Memory B cell (primary cell): ENCODE data around the gene PDE4D.

Experiments
- ATAC-seq: fragments of 150-1000 bp; cut with Tn5 transposase; 2 replicates; pipeline ENCODE4 v1.10.0; 2021; ENCODE audit warnings: low read depth, mild to moderate bottlenecking, moderate library complexity
- DNase-seq, 2 donors: peaks; one replicate each; pipeline ENCODE4 v3.0.0; 2022; ENCODE audit warnings: low spot score in 2 of 2
- H3K27ac Mint-ChIP-seq: one replicate; pipeline ENCODE4 v1.8.0; 2022; ENCODE audit warnings: mild to moderate bottlenecking, moderate library complexity, mixed read lengths
- H3K27me3 Mint-ChIP-seq: one replicate; pipeline ENCODE4 v1.8.0; 2022; ENCODE audit warnings: mixed read lengths
- H3K36me3 Mint-ChIP-seq: one replicate; pipeline ENCODE4 v1.8.0; 2022; ENCODE audit warnings: mild to moderate bottlenecking, mixed read lengths
- H3K4me1 Mint-ChIP-seq: one replicate; pipeline ENCODE4 v1.8.0; 2022; ENCODE audit warnings: mixed read lengths
- H3K4me3 Mint-ChIP-seq: one replicate; pipeline ENCODE4 v1.8.0; 2022; ENCODE audit warnings: mild to moderate bottlenecking, moderate library complexity, mixed read lengths
- H3K9me3 Mint-ChIP-seq: one replicate; pipeline ENCODE4 v1.8.0; 2022; ENCODE audit warnings: mixed read lengths

Gene PDE4D

DNA sequence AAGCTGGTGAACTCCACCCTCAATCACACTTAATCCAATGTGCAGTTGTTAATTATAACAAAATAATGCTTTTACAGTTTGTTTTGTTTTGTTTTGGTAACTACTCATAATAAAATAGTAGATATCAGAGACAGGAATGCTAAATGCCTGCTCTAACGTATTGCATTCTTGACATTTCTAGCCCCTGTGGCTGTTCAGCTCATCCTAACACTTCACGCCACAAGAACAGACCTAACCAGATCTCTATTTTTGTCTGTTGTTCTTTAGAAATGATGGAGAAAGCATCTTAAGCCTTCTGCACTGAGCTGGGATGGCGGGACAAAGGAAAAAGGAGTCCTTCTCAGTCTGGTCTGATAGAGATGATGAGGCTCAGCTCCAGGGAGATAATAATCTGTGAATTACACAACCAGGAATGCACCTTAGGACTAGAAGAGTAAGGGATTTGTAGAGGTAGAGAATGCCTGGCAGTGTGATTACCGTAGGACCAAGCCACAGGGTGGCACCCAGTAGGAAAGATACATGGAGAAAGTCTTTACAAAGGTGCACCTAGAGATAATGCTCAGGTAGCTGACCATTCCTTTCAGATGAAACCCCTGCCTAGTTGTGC, 628.8 kb downstream of the PDE4D start:
- H3K4me3 Mint-ChIP-seq, result no peak overlapping the region
- ATAC-seq (no peak), DNase-seq (no peak)
- H3K27ac Mint-ChIP-seq, result no peak overlapping the region
- H3K27me3 Mint-ChIP-seq, result peaks cover 1% of the 10 kb centered on the region
- peaks cover 3% of the 10 kb centered on the region for H3K4me1 Mint-ChIP-seq
- no peaks in the 10 kb centered on the region for H3K36me3 Mint-ChIP-seq
- no peaks in the 10 kb centered on the region for H3K9me3 Mint-ChIP-seq

- H3K4me1 Mint-ChIP-seq, result peaks cover 3% of the 10 kb centered on the region
- H3K27me3 Mint-ChIP-seq, result peaks cover 1% of the 10 kb centered on the region
- no peak overlapping the region for H3K27ac Mint-ChIP-seq
- H3K36me3 Mint-ChIP-seq, result no peaks in the 10 kb centered on the region
- H3K9me3 Mint-ChIP-seq, result no peaks in the 10 kb centered on the region
- ATAC-seq, result no peak
- no peak for DNase-seq
- no peak overlapping the region for H3K4me3 Mint-ChIP-seq
Observed at GRCh38 chr5:59264013-59264412, 629.5 kb downstream of the PDE4D start.

- Mint-ChIP-seq H3K9me3 (no peaks in the 10 kb centered on the region), H3K4me3 (no peak overlapping the region), H3K36me3 (no peaks in the 10 kb centered on the region), H3K4me1 (peaks cover 6% of the 10 kb centered on the region), H3K27ac (no peak overlapping the region), H3K27me3 (peaks cover 1% of the 10 kb centered on the region)
- ATAC-seq (no peak), DNase-seq (no peak)
Observed at GRCh38 chr5:59261969-59262368, 631.6 kb downstream of the PDE4D start.

DNA sequence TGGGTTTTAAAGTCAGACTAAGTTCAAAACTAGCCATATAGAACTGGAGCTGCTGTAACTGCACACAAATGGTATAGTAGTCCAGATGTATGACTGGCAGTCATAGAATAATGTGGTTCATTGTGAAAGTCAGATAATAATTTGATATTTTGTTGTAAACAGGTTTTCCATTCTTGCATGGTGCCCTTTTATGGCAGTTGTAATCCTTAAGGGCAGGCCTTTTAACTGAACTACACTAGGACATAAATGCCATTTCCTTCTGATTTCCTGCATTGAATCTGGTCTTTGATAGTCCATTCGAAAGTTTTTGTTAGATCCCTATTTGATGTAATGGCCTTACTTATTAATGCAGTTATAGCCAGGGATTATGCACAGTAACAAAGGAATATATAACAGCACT, 632.6 kb downstream of the PDE4D start:
- H3K4me1 Mint-ChIP-seq, result peaks cover 9% of the 10 kb centered on the region
- H3K27me3 Mint-ChIP-seq, result peaks cover 1% of the 10 kb centered on the region
- no peak for DNase-seq
- no peak overlapping the region for H3K27ac Mint-ChIP-seq
- H3K4me3 Mint-ChIP-seq, result no peak overlapping the region
- H3K36me3 Mint-ChIP-seq, result no peaks in the 10 kb centered on the region
- H3K9me3 Mint-ChIP-seq, result no peaks in the 10 kb centered on the region
- no peak for ATAC-seq

- H3K4me1 Mint-ChIP-seq, result peaks cover 9% of the 10 kb centered on the region
- no peak for ATAC-seq
- H3K27ac Mint-ChIP-seq, result no peak overlapping the region
- H3K27me3 Mint-ChIP-seq, result peaks cover 1% of the 10 kb centered on the region
- H3K36me3 Mint-ChIP-seq, result no peaks in the 10 kb centered on the region
- no peak for DNase-seq
- H3K4me3 Mint-ChIP-seq, result no peak overlapping the region
- H3K9me3 Mint-ChIP-seq, result peaks cover 1% of the 10 kb centered on the region
Observed at GRCh38 chr5:59260200-59260599, 633.3 kb downstream of the PDE4D start.

- no peak overlapping the region for H3K27ac Mint-ChIP-seq
- no peak overlapping the region for H3K4me3 Mint-ChIP-seq
- H3K4me1 Mint-ChIP-seq, result peaks cover 9% of the 10 kb centered on the region
- H3K9me3 Mint-ChIP-seq, result peaks cover 2% of the 10 kb centered on the region
- no peak for DNase-seq
- H3K27me3 Mint-ChIP-seq, result peaks cover 1% of the 10 kb centered on the region
- H3K36me3 Mint-ChIP-seq, result no peaks in the 10 kb centered on the region
- ATAC-seq, result no peak
Observed at GRCh38 chr5:59259237-59259636, 634.3 kb downstream of the PDE4D start.

DNA sequence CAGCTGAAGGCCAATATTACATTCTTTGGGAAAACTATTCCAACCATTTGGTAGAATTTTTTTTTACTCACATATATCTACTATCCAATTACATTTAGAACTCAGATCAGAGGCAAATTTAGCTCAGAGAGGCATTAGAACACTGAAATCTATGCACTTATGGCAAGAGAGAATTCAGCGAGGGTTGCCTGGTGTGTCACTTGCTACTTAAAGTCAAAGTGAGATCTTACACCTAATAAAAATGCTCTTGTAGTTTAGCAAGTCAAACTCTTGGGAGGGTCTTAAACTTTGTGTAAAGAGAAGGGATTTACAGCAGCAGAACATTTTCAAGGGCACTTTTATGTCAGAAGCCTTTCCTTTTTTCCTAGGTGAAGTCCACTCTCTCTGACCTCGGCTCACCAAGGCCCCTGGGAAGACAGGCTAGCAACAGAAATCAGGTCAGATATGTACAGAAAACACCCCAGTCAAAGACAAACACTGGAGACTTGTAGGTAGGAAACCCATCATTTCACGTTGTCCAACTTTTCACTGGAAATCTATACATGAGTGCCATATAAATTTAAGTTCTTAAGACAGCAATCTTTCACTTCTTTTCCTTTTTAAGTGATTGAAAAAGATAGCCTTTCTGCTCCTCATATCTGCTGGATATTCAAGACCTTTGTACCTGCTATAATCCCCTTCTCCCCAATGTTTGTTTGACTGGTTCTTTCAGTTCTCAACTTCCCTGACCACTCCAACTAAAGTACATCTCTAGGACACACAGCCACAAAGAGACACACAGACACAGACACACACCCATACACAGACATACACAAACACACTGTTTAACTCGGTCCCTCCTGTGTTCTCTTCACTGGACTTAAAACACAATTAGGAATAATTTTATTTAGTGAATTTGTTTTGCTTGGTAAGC, 635.8 kb downstream of the PDE4D start:
- no peak overlapping the region for H3K27ac Mint-ChIP-seq
- no peak overlapping the region for H3K4me3 Mint-ChIP-seq
- no peak for ATAC-seq
- H3K36me3 Mint-ChIP-seq, result no peaks in the 10 kb centered on the region
- peaks cover 1% of the 10 kb centered on the region for H3K27me3 Mint-ChIP-seq
- DNase-seq, result no peak
- peaks cover 9% of the 10 kb centered on the region for H3K4me1 Mint-ChIP-seq
- H3K9me3 Mint-ChIP-seq, result peaks cover 2% of the 10 kb centered on the region

- peaks cover 13% of the 10 kb centered on the region for H3K4me1 Mint-ChIP-seq
- peaks cover 6% of the 10 kb centered on the region for H3K27me3 Mint-ChIP-seq
- H3K4me3 Mint-ChIP-seq, result no peak overlapping the region
- no peak overlapping the region for H3K27ac Mint-ChIP-seq
- DNase-seq (no peak), ATAC-seq (no peak)
- peaks cover 2% of the 10 kb centered on the region for H3K36me3 Mint-ChIP-seq
- H3K9me3 Mint-ChIP-seq, result peaks cover 5% of the 10 kb centered on the region
Observed at GRCh38 chr5:59256331-59256730, 637.2 kb downstream of the PDE4D start.

DNA sequence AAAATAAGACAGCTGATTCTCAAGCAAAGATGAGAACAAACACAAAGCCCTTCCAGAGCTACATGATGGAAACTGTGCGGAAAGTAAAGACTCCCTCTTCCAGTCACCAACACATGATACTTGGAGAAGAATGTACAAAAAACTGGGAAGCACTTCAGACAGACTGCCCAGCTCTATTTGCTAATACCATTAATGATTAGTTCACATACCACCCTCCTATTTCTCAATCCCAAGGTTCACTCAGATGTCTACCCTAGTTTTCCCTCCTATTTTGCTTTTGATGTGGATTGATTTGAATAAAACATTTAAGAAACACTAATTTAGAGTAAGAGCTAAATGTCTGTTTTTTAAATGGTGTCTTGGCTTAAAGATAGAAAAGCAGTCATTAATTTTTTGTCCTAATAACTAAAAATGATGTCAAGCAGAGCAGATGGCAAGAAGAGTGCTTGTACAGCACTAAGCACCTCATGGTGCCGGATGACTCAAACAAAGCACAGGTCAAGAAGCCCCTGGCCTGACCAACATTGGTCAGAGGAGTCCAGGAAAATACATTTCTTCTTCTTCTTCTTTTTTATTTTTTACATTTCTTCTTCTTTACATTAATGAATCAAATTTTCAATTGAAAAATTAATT, 639.4 kb downstream of the PDE4D start:
- Mint-ChIP-seq H3K36me3 (peaks cover 2% of the 10 kb centered on the region), H3K4me1 (peaks cover 13% of the 10 kb centered on the region), H3K4me3 (no peak overlapping the region), H3K9me3 (peaks cover 5% of the 10 kb centered on the region), H3K27ac (no peak overlapping the region), H3K27me3 (peaks cover 4% of the 10 kb centered on the region)
- DNase-seq, result no peak
- ATAC-seq, result no peak

GRCh38 chr5:59253625-59254024, 639.9 kb downstream of the PDE4D start:
- DNase-seq, result no peak
- no peak overlapping the region for H3K4me3 Mint-ChIP-seq
- H3K36me3 Mint-ChIP-seq, result peaks cover 2% of the 10 kb centered on the region
- H3K27me3 Mint-ChIP-seq, result peaks cover 4% of the 10 kb centered on the region
- peaks cover 13% of the 10 kb centered on the region for H3K4me1 Mint-ChIP-seq
- H3K27ac Mint-ChIP-seq, result no peak overlapping the region
- no peak for ATAC-seq
- H3K9me3 Mint-ChIP-seq, result peaks cover 5% of the 10 kb centered on the region

- Mint-ChIP-seq H3K9me3 (peaks cover 5% of the 10 kb centered on the region), H3K27me3 (peaks cover 4% of the 10 kb centered on the region), H3K4me1 (peaks cover 5% of the 10 kb centered on the region), H3K27ac (no peak overlapping the region), H3K4me3 (no peak overlapping the region), H3K36me3 (peaks cover 2% of the 10 kb centered on the region)
- ATAC-seq (no peak), DNase-seq (no peak)
Observed at GRCh38 chr5:59251627-59252026, 641.9 kb downstream of the PDE4D start.

DNA sequence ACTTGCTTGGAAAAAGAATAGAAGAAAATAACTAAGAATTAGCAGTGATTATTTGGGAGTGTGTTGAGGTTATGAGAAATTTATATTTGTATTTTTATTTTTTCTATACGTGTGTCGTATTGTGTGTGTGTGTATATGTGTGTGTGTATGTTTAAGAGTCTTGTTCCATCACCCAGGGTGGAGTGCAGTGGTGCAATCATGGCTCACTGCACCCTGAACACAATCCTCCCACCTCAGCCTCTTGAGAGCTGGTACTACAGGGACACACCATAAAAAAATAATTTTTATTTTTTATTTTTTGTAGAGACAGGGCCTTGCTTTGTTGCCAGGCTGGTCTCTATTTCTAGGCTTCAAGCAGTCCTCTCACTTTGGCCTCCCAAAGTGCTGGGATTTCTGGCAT, 643.8 kb downstream of the PDE4D start:
- no peak for DNase-seq

DNA sequence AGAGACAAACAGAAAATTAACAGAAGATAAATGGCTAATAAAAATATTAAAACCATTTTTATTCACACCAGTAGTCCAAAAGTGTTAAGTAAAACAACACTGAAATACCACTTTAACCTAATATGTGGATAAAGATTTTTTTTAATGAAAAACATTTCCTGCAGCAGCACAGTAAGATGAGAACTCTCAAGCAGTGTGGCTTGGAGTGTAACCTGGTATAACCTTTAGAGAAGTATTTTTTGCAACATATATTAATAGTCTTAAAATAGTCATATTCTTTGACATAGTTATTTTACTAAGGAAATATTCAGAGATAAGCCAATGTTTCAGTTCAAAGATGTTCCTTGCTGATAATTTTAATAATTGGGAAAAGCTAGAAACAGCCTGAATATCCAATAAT, 644.4 kb downstream of the PDE4D start:
- peaks cover 3% of the 10 kb centered on the region for H3K4me1 Mint-ChIP-seq
- peaks cover 2% of the 10 kb centered on the region for H3K36me3 Mint-ChIP-seq
- no peak for DNase-seq
- H3K27me3 Mint-ChIP-seq, result peaks cover 4% of the 10 kb centered on the region
- no peak for ATAC-seq
- H3K9me3 Mint-ChIP-seq, result peaks cover 3% of the 10 kb centered on the region
- H3K4me3 Mint-ChIP-seq, result no peak overlapping the region
- no peak overlapping the region for H3K27ac Mint-ChIP-seq

More for the DNA sequence above, 643.8 kb downstream of the PDE4D start:
- Mint-ChIP-seq H3K4me3 (no peak overlapping the region), H3K36me3 (peaks cover 2% of the 10 kb centered on the region), H3K27ac (no peak overlapping the region), H3K27me3 (peaks cover 4% of the 10 kb centered on the region), H3K4me1 (peaks cover 3% of the 10 kb centered on the region), H3K9me3 (peaks cover 3% of the 10 kb centered on the region)
- no peak for ATAC-seq

- H3K36me3 Mint-ChIP-seq, result peaks cover 2% of the 10 kb centered on the region
- no peak overlapping the region for H3K27ac Mint-ChIP-seq
- ATAC-seq (no peak), DNase-seq (no peak)
- H3K27me3 Mint-ChIP-seq, result peaks cover 4% of the 10 kb centered on the region
- peaks cover 3% of the 10 kb centered on the region for H3K9me3 Mint-ChIP-seq
- no peak overlapping the region for H3K4me3 Mint-ChIP-seq
- H3K4me1 Mint-ChIP-seq, result peaks cover 3% of the 10 kb centered on the region
Observed at GRCh38 chr5:59246882-59247281, 646.6 kb downstream of the PDE4D start.
